Thyroid gland (tissue), 4 donors: ENCODE measurements around the gene SYNGAP1.

Source experiments
- POLR2A ChIP-seq, 2 donors: fragments of 450-650 bp; IDR thresholded peaks; one replicate each; pipeline ENCODE4 v1.6.1; 2017; ENCODE audit warnings: antibody characterized with exemption in 2 of 2, mild to moderate bottlenecking in 2 of 2, moderate library complexity in 1 of 2
- TF ChIP-seq, protein P1 (sequence below), 6 experiments: fragments of 200-600 bp in 3 of 6; fragments of 450-650 bp in 3 of 6; sonication (generic) in 3 of 6; IDR thresholded peaks; one replicate each; pipeline ENCODE4 v1.5.1; 2016 to 2019; ENCODE audit warnings: antibody characterized with exemption in 6 of 6, mild to moderate bottlenecking in 2 of 6, inconsistent platforms in 1 of 6, moderate library complexity in 1 of 6

DNA sequence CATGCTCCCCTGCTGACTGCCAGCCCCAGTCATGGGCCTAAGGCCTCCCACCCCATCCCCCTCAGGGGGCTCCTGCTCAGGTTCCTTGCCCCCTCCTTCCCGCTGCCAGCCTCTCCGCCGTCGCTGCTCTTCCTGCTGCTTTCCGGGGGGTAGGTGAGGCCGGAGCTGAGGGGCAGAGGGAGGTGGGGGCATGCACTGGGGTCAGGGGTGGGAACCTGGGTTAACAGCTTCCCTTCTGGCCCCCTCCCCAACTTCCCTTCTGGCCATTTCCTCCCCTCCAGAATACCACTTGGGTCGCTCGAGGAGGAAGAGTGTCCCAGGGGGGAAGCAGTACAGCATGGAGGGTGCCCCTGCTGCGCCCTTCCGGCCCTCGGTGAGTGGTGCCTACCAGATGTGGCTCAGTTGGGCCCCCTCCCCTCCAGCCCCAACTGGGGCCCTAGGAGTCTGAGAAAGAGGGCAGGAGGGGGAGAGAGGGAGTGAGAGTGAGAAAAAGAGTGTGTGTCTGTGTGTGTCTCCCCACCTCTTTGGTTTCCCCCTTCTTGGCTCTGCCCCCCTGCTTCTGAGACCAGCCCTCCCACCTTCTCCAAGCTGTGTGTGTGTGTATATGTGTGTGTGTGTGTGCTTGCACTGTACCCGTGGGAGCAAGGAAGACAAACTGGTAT lies 12.1 kb downstream of the SYNGAP1 start:
- TF ChIP-seq, protein P1, sequence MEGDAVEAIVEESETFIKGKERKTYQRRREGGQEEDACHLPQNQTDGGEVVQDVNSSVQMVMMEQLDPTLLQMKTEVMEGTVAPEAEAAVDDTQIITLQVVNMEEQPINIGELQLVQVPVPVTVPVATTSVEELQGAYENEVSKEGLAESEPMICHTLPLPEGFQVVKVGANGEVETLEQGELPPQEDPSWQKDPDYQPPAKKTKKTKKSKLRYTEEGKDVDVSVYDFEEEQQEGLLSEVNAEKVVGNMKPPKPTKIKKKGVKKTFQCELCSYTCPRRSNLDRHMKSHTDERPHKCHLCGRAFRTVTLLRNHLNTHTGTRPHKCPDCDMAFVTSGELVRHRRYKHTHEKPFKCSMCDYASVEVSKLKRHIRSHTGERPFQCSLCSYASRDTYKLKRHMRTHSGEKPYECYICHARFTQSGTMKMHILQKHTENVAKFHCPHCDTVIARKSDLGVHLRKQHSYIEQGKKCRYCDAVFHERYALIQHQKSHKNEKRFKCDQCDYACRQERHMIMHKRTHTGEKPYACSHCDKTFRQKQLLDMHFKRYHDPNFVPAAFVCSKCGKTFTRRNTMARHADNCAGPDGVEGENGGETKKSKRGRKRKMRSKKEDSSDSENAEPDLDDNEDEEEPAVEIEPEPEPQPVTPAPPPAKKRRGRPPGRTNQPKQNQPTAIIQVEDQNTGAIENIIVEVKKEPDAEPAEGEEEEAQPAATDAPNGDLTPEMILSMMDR (IDR thresholded peaks at IDR 0.05): no peak
- no peak for TF ChIP-seq POLR2A (IDR thresholded peaks at IDR 0.05)
